Panc1 (cell line): ENCODE data around the gene SLC12A7. TPM values are rescaled to one million over a fixed set of nuclear protein-coding genes. Genes with fewer than 3 reads are reported as not detected.

Source experiments
- ATAC-seq: fragments of 200-7000 bp; cut with Tn5 transposase; 2 replicates; pipeline ENCODE4 v1.9.1; 2020; ENCODE audit warnings: mild to moderate bottlenecking, moderate library complexity
- BruUV-seq: library from RNA; stranded (reverse); fragments of 400-500 nt; replicated peaks from 2 replicates; lab custom pipeline; 2021; lab: Mats Ljungman, UMichigan
- CTCF ChIA-PET: fragments of 300-600 bp; sonication (Branson Sonifier 250); formaldehyde crosslinking; loops from one replicate; lab custom pipeline; 2022; ENCODE audit warnings: antibody characterized with exemption; lab: Charles Lee
- POLR2A ChIA-PET: fragments of 300-600 bp; sonication (Branson Sonifier 250); formaldehyde crosslinking; loops from one replicate; lab custom pipeline; 2022; ENCODE audit warnings: antibody characterized with exemption; lab: Charles Lee
- DNase-seq: peaks from one replicate; pipeline ENCODE4 v3.0.0-alpha.2; 2010; ENCODE audit warnings: low read depth, low spot score
- H3K27ac ChIP-seq: 2 replicates; pipeline ENCODE4 v1.5.1; 2011; ENCODE audit warnings: mild to moderate bottlenecking, low read length, inconsistent platforms
- H3K27me3 ChIP-seq: fragments of 200-500 bp; sonication (Bioruptor generic); 2 replicates; pipeline ENCODE4 v1.6.0; 2014; ENCODE audit warnings: low read length, inconsistent platforms; ENCODE audit not compliant: control insufficient read depth, insufficient read depth
- H3K36me3 ChIP-seq: fragments of 200-500 bp; sonication (Bioruptor generic); 2 replicates; pipeline ENCODE4 v1.5.1; 2014; ENCODE audit warnings: inconsistent platforms, mild to moderate bottlenecking, low read length, moderate library complexity; ENCODE audit not compliant: control insufficient read depth, insufficient read depth
- H3K4me1 ChIP-seq: 2 replicates; pipeline ENCODE4 v1.5.1; 2011; ENCODE audit warnings: inconsistent platforms, mild to moderate bottlenecking, low read length, moderate library complexity; ENCODE audit not compliant: control insufficient read depth, insufficient read depth
- H3K4me3 ChIP-seq, 2 experiments: 2 replicates each; pipeline ENCODE4 v1.5.1; 2011 to 2012; ENCODE audit warnings: low read depth in 2 of 2, low read length in 2 of 2, mild to moderate bottlenecking in 2 of 2, inconsistent platforms in 1 of 2, moderate library complexity in 1 of 2
- H3K9me3 ChIP-seq: fragments of 200-500 bp; sonication (Bioruptor generic); 2 replicates; pipeline ENCODE4 v1.5.1; 2014; ENCODE audit warnings: low read depth, mild to moderate bottlenecking, inconsistent platforms, low read length, moderate library complexity; ENCODE audit not compliant: control insufficient read depth, insufficient read depth
- CTCF ChIP-seq: fragments of 450-650 bp; IDR thresholded peaks from 2 replicates; pipeline ENCODE4 v1.5.1; 2017; ENCODE audit warnings: mild to moderate bottlenecking
- POLR2AphosphoS5 ChIP-seq: IDR thresholded peaks from 2 replicates; pipeline ENCODE4 v1.6.1; 2012; ENCODE audit warnings: mild to moderate bottlenecking, low read depth, low read length, moderate library complexity
- REST ChIP-seq, 2 experiments: IDR thresholded peaks; 2 replicates each; pipeline ENCODE4 v1.6.1; 2011 to 2012; ENCODE audit warnings: low read depth in 2 of 2, control low read depth in 1 of 2, low read length in 1 of 2, mild to moderate bottlenecking in 1 of 2, moderate library complexity in 1 of 2; ENCODE audit not compliant: insufficient read depth in 1 of 2
- SIN3A ChIP-seq: IDR thresholded peaks from 2 replicates; pipeline ENCODE4 v1.6.1; 2012; ENCODE audit warnings: low read depth, mild to moderate bottlenecking, low read length, moderate library complexity, borderline replicate concordance; ENCODE audit not compliant: insufficient read depth
- TCF7L2 ChIP-seq: IDR thresholded peaks from 2 replicates; pipeline ENCODE4 v1.6.1; 2011; ENCODE audit warnings: mild to moderate bottlenecking, low read depth, low read length, inconsistent platforms
- in situ Hi-C: cut with HindIII; loops from 2 replicates; pipeline ENCODE4 v1.10.0; 2016; ENCODE audit warnings: low sequenced_read_pairs, low pct_unique_long_range_greater_than_20kb
- intact Hi-C: fragments of 100-400 bp; cut with micrococcal nuclease; formaldehyde crosslinking; loops from one replicate; pipeline ENCODE4 v1.10.0; 2022; ENCODE audit not compliant: unreplicated experiment
- total RNA-seq: library from RNA; stranded (reverse); gene quantifications from one replicate; pipeline ENCODE4 v1.2.1, GENCODE V29; 2021; ENCODE audit not compliant: unreplicated experiment

The SLC12A7 gene
- total RNA-seq, 1 experiment from 2014 or later = 297 TPM

GRCh38 chr5:1133108-1133507 lies 21.2 kb upstream of the SLC12A7 start:
- Histone ChIP-seq H3K36me3 (no peaks in the 10 kb centered on the region), H3K9me3 (no peaks in the 10 kb centered on the region), H3K27me3 (no peaks in the 10 kb centered on the region), H3K4me1 (peaks cover 50% of the 10 kb centered on the region), H3K27ac (no peak overlapping the region), H3K4me3 (no peak overlapping the region)
- POLR2A ChIA-PET = interaction anchor here (0.6 kb wide), 1 partner anchor 682 kb away, joined by 3 read pairs; no protein-coding TSS in a partner anchor
- ATAC-seq = no peak
- intact Hi-C loops = no loop called here
- CTCF ChIA-PET = interaction anchor here (0.6 kb wide), 2 partner anchors 30 to 42 kb away, joined by 3 to 4 read pairs; no protein-coding TSS in a partner anchor
- BruUV-seq = no TSS peak
- in situ Hi-C loops = no loop called here
- TF ChIP-seq SIN3A (no peak), POLR2AphosphoS5 (no peak), TCF7L2 (no peak), REST (IDR thresholded peaks at IDR 0.05; ENCODE audit: insufficient read depth in 1 of 2, low read depth in 2 of 2, low read length in 1 of 2) (no peak), CTCF (no peak)
- no peak for DNase-seq

- no peak for DNase-seq
- intact Hi-C loops (no loop called here), in situ Hi-C loops (no loop called here)
- TSS peak; percentile 51 for BruUV-seq
- CTCF ChIA-PET = interaction anchor here (0.7 kb wide), 1 partner anchor 190 kb away, joined by 4 read pairs; no protein-coding TSS in a partner anchor
- Histone ChIP-seq H3K27ac (peak overlapping the region; percentile 63; the same call in 1 of the 2 replicates), H3K9me3 (no peaks in the 10 kb centered on the region), H3K4me3 (no peak overlapping the region), H3K4me1 (peaks cover 55% of the 10 kb centered on the region), H3K36me3 (no peaks in the 10 kb centered on the region), H3K27me3 (no peaks in the 10 kb centered on the region)
- no peak for ATAC-seq
- no peak for TF ChIP-seq SIN3A
- TF ChIP-seq CTCF = no peak
- no peak for TF ChIP-seq POLR2AphosphoS5
- POLR2A ChIA-PET = interaction anchor here (0.6 kb wide), 1 partner anchor 682 kb away, joined by 3 read pairs; no protein-coding TSS in a partner anchor
These were observed 20.7 kb upstream of the SLC12A7 start for GRCh38 chr5:1132570-1132969.
